Measurements from ENCODE around the gene RXFP1.

RXFP1 gene

DNA sequence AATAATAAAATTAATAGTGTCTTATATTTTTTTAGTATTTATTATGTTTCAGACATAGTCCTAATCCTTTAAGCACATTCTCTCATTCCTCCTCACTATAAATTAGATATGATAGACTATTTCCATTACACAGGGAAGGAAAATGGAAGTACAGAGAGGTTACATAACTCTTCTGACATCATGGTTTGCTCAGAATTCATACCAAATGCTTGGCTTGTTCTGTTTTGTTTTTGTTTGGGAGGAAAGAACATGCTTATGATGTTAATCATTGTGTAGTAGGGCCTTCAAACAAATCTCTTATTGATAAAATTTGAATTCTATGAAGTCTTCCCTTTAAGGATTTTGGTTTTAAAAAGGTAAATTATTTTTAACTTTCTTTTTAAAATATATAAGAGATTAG lies 59.5 kb downstream of the RXFP1 start:
- H3K27ac ChIP-seq (replicated peaks) = no peak overlapping the region
- no peaks in the 10 kb centered on the region for H3K27me3 ChIP-seq (ENCODE audit: insufficient read depth, poor library complexity, severe bottlenecking)

DNA sequence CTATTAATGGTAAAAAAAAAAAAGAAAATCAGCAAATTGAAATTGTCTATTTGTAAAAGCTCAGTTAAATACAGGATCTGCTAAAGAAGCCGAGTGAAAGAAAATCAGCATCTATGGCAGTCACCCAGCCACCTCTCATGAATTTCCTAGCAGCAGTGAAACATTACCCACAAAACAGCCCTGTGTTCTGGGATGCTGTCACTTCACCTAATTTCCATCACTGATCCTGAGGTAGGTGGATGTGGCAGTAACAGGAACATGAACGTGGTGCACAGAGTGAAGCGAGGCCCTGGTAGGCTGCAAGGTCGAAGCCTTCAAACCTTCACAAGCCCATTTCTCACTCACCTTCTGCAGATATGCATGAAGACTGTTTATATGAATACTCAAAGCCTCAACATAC lies 65.2 kb downstream of the RXFP1 start:
- H3K4me3 ChIP-seq (replicated peaks; ENCODE audit: insufficient read depth, low read length) = no peak overlapping the region
- TF ChIP-seq, protein P1, sequence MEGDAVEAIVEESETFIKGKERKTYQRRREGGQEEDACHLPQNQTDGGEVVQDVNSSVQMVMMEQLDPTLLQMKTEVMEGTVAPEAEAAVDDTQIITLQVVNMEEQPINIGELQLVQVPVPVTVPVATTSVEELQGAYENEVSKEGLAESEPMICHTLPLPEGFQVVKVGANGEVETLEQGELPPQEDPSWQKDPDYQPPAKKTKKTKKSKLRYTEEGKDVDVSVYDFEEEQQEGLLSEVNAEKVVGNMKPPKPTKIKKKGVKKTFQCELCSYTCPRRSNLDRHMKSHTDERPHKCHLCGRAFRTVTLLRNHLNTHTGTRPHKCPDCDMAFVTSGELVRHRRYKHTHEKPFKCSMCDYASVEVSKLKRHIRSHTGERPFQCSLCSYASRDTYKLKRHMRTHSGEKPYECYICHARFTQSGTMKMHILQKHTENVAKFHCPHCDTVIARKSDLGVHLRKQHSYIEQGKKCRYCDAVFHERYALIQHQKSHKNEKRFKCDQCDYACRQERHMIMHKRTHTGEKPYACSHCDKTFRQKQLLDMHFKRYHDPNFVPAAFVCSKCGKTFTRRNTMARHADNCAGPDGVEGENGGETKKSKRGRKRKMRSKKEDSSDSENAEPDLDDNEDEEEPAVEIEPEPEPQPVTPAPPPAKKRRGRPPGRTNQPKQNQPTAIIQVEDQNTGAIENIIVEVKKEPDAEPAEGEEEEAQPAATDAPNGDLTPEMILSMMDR (IDR thresholded peaks at IDR 0.05; ENCODE audit: insufficient read depth, low read length) = no peak
- TF ChIP-seq POLR2AphosphoS5 (IDR thresholded peaks at IDR 0.05; ENCODE audit: low read depth) = no peak
- TF ChIP-seq GABPA (IDR thresholded peaks at IDR 0.05; ENCODE audit: low read depth) = no peak
- TF ChIP-seq SPI1 (IDR thresholded peaks at IDR 0.05; ENCODE audit: borderline replicate concordance, low read depth) = no peak
- TF ChIP-seq, protein P2, sequence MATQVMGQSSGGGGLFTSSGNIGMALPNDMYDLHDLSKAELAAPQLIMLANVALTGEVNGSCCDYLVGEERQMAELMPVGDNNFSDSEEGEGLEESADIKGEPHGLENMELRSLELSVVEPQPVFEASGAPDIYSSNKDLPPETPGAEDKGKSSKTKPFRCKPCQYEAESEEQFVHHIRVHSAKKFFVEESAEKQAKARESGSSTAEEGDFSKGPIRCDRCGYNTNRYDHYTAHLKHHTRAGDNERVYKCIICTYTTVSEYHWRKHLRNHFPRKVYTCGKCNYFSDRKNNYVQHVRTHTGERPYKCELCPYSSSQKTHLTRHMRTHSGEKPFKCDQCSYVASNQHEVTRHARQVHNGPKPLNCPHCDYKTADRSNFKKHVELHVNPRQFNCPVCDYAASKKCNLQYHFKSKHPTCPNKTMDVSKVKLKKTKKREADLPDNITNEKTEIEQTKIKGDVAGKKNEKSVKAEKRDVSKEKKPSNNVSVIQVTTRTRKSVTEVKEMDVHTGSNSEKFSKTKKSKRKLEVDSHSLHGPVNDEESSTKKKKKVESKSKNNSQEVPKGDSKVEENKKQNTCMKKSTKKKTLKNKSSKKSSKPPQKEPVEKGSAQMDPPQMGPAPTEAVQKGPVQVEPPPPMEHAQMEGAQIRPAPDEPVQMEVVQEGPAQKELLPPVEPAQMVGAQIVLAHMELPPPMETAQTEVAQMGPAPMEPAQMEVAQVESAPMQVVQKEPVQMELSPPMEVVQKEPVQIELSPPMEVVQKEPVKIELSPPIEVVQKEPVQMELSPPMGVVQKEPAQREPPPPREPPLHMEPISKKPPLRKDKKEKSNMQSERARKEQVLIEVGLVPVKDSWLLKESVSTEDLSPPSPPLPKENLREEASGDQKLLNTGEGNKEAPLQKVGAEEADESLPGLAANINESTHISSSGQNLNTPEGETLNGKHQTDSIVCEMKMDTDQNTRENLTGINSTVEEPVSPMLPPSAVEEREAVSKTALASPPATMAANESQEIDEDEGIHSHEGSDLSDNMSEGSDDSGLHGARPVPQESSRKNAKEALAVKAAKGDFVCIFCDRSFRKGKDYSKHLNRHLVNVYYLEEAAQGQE (IDR thresholded peaks at IDR 0.05; ENCODE audit: insufficient replicate concordance, low read depth) = no peak
- no peak overlapping the region for H3K27ac ChIP-seq (replicated peaks)
- no peaks in the 10 kb centered on the region for H3K27me3 ChIP-seq (ENCODE audit: insufficient read depth, poor library complexity, severe bottlenecking)
- DNase-seq (ENCODE audit: low read depth in 1 of 2, low spot score in 1 of 2) = no peak

More for the DNA sequence above, 59.5 kb downstream of the RXFP1 start:
- H3K4me3 ChIP-seq (replicated peaks; ENCODE audit: insufficient read depth, low read length) = no peak overlapping the region
- no peak for DNase-seq (ENCODE audit: low read depth in 1 of 2, low spot score in 1 of 2)
- TF ChIP-seq POLR2AphosphoS5 (IDR thresholded peaks at IDR 0.05; ENCODE audit: low read depth) (no peak), GABPA (IDR thresholded peaks at IDR 0.05; ENCODE audit: low read depth) (no peak), SPI1 (IDR thresholded peaks at IDR 0.05; ENCODE audit: borderline replicate concordance, low read depth) (no peak)
- TF ChIP-seq, protein P1 (IDR thresholded peaks at IDR 0.05; ENCODE audit: insufficient read depth, low read length) = no peak

DNA sequence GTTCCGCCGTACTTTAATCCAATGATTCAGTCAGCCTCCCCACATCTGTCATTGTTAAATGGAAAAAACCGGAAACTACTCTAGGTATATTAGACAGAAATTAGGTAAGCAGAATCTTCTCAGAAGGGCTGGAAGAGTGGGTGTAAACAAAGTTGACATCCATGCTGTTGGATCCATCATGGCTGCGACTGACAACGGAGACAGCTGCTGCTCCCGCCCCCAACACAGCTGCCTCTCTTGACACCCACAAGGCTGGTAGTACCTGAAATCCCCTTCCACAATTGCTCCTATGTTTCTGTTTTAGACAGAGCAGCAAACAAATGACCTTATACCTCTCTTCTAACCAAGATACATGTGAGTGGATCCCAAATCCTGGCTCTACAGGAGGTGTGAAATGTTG lies 66.6 kb downstream of the RXFP1 start:
- H3K27ac ChIP-seq (replicated peaks) = no peak overlapping the region
- no peak for DNase-seq (ENCODE audit: low read depth in 1 of 2, low spot score in 1 of 2)
- TF ChIP-seq POLR2AphosphoS5 (IDR thresholded peaks at IDR 0.05; ENCODE audit: low read depth) (no peak), SPI1 (IDR thresholded peaks at IDR 0.05; ENCODE audit: borderline replicate concordance, low read depth) (no peak), GABPA (IDR thresholded peaks at IDR 0.05; ENCODE audit: low read depth) (no peak)
- TF ChIP-seq, protein P2 (IDR thresholded peaks at IDR 0.05; ENCODE audit: insufficient replicate concordance, low read depth) = no peak
- TF ChIP-seq, protein P1 (IDR thresholded peaks at IDR 0.05; ENCODE audit: insufficient read depth, low read length) = no peak
- no peaks in the 10 kb centered on the region for H3K27me3 ChIP-seq (ENCODE audit: insufficient read depth, poor library complexity, severe bottlenecking)
- H3K4me3 ChIP-seq (replicated peaks; ENCODE audit: insufficient read depth, low read length) = no peak overlapping the region

DNA sequence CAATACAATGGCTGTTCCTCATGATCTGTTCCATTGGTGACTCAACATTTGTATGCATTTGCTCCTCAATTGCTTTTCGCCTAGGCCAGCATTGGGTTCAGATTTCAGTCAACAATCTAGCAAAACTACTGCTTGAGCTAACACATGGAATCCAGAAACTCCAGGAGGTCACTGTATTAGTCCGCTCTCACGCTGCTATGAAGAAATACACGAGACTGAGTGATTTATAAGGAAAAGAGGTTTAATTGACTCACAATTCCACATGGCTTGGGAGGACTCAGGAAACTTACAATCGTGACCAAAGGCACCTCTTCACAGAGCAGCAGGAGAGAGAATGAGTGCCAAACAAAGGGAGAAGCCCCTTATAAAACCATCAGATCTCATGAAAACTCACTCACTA lies 67.1 kb downstream of the RXFP1 start:
- no peak overlapping the region for H3K4me3 ChIP-seq (replicated peaks; ENCODE audit: insufficient read depth, low read length)
- TF ChIP-seq POLR2AphosphoS5 (IDR thresholded peaks at IDR 0.05; ENCODE audit: low read depth) (no peak), GABPA (IDR thresholded peaks at IDR 0.05; ENCODE audit: low read depth) (no peak), SPI1 (IDR thresholded peaks at IDR 0.05; ENCODE audit: borderline replicate concordance, low read depth) (no peak)
- TF ChIP-seq, protein P1 (IDR thresholded peaks at IDR 0.05; ENCODE audit: insufficient read depth, low read length) = no peak
- TF ChIP-seq, protein P2 (IDR thresholded peaks at IDR 0.05; ENCODE audit: insufficient replicate concordance, low read depth) = no peak
- no peak for DNase-seq (ENCODE audit: low read depth in 1 of 2, low spot score in 1 of 2)
- H3K27ac ChIP-seq (replicated peaks) = no peak overlapping the region
- no peaks in the 10 kb centered on the region for H3K27me3 ChIP-seq (ENCODE audit: insufficient read depth, poor library complexity, severe bottlenecking)

Measured in HL-60 (cell line).